ENCODE measurements around the gene TNIK. TPM values are rescaled to one million over a fixed set of nuclear protein-coding genes. Genes with fewer than 3 reads are reported as not detected.

TNIK gene
- total and polyA plus RNA-seq, 2 of the 4 experiments (the other 2 are of a cell fraction): 3.4 to 6.3 TPM

GRCh38 chr3:171465763-171466162 is 5.6 kb upstream of the TNIK start:
- Histone ChIP-seq H3K9me1 (ENCODE audit: insufficient read depth, low read length) (no peaks in the 10 kb centered on the region; the same call in 1 of the 2 replicates), H2BK15ac (ENCODE audit: low read depth, low read length) (no peak overlapping the region), H3K14ac (replicated peaks; ENCODE audit: low read depth, low read length) (no peak overlapping the region), H2AK9ac (replicated peaks; ENCODE audit: low read depth, low read length, poor library complexity) (no peak overlapping the region), H2AK5ac (ENCODE audit: low read depth, low read length) (no peak overlapping the region), H4K91ac (ENCODE audit: insufficient read depth, low read depth, low read length) (no peak overlapping the region), H2BK120ac (ENCODE audit: low read depth, low read length) (no peak overlapping the region), H3K4ac (ENCODE audit: low read depth, low read length) (no peak overlapping the region), H3K9ac (ENCODE audit: low read depth, low read length) (no peak overlapping the region), H3K4me1 (ENCODE audit: control insufficient read depth, insufficient read depth, low read length) (no peaks in the 10 kb centered on the region), H3K79me1 (ENCODE audit: low read depth in 1 of 2, low read length in 2 of 2) (no peaks in the 10 kb centered on the region), H4K8ac (ENCODE audit: low read depth in 2 of 2, low read length in 2 of 2) (no peak overlapping the region), H3K27me3 (ENCODE audit: control insufficient read depth, insufficient read depth, low read length) (no peaks in the 10 kb centered on the region), H2BK5ac (ENCODE audit: low read depth, low read length, poor library complexity, severe bottlenecking) (no peak overlapping the region), H2BK20ac (ENCODE audit: low read depth, low read length) (no peak overlapping the region), H3K36me3 (ENCODE audit: control insufficient read depth, insufficient read depth, low read length) (no peaks in the 10 kb centered on the region), H3K4me2 (ENCODE audit: low read depth, low read length) (no peak overlapping the region), H3K9me3 (ENCODE audit: control insufficient read depth, insufficient read depth, low read length) (no peaks in the 10 kb centered on the region), H3K4me3 (ENCODE audit: insufficient read depth, low read depth, low read length) (no peak overlapping the region), H3K18ac (ENCODE audit: low read depth, low read length) (no peak overlapping the region), H2AFZ (replicated peaks; ENCODE audit: low read length, poor library complexity) (no peak overlapping the region), H3K56ac (ENCODE audit: extremely low read depth, insufficient read depth, low read length) (no peak overlapping the region), H3K23ac (ENCODE audit: low read depth, low read length) (no peak overlapping the region), H3K27ac (ENCODE audit: insufficient read depth, low read length) (no peak overlapping the region), H4K5ac (ENCODE audit: low read depth, low read length) (no peak overlapping the region), H4K20me1 (ENCODE audit: insufficient read depth, low read length) (no peaks in the 10 kb centered on the region)
- POLR2A ChIA-PET (ENCODE audit: unreplicated experiment): no interaction called here
- WGBS, 2 experiments (ENCODE audit: extremely low coverage in 2 of 2, insufficient read length in 1 of 2): no CpG with 5 or more reads among the region's 3 CpGs
- no peak for ATAC-seq (ENCODE audit: low read depth)
- intact Hi-C loops (cut with micrococcal nuclease): no loop called here
- in situ Hi-C loops (cut with MboI; ENCODE audit: low sequenced_read_pairs): no loop called here
- TF ChIP-seq RCOR1 (IDR thresholded peaks at IDR 0.05; ENCODE audit: insufficient replicate concordance, low read length) (no peak), RAD21 (IDR thresholded peaks at IDR 0.05; ENCODE audit: low read length) (no peak), USF2 (IDR thresholded peaks at IDR 0.05; ENCODE audit: low read depth, low read length) (no peak), POLR2A (IDR thresholded peaks at IDR 0.05; ENCODE audit: low read depth, low read length) (no peak)
- BruUV-seq (replicated peaks): no TSS peak
- DNase-seq: no peak
- dilution Hi-C loops (cut with HindIII; ENCODE audit: low sequenced_read_pairs, unreplicated experiment): no loop called here
- CTCF ChIA-PET: interaction anchor here (0.6 kb wide), 1 partner anchor 58 kb away, joined by 3 read pairs; no protein-coding TSS in a partner anchor

Measured in IMR-90 (cell line).